Measurements from ENCODE around the gene TMEM151B.

The TMEM151B gene

DNA sequence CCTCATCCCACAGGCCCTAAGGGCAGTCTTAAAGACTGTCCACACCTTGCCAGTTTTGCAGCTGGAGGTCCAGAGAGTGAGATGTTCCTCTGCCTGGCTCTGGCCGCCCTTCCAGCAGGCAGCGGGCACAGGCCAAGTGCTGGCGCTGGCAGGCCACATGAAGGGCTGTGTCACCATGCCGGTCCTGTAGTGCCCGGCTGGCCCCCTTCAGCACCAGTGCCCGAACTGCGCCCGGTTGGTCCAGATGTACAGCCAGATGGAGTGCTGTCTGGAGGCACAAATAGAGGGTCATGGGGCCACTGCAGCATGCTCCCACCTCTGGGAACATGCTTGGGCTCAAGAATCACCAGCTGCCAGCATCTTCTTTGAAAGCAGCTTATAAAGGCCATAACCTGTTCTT lies 8.7 kb upstream of the TMEM151B start:
- TF ChIP-seq, protein P1, sequence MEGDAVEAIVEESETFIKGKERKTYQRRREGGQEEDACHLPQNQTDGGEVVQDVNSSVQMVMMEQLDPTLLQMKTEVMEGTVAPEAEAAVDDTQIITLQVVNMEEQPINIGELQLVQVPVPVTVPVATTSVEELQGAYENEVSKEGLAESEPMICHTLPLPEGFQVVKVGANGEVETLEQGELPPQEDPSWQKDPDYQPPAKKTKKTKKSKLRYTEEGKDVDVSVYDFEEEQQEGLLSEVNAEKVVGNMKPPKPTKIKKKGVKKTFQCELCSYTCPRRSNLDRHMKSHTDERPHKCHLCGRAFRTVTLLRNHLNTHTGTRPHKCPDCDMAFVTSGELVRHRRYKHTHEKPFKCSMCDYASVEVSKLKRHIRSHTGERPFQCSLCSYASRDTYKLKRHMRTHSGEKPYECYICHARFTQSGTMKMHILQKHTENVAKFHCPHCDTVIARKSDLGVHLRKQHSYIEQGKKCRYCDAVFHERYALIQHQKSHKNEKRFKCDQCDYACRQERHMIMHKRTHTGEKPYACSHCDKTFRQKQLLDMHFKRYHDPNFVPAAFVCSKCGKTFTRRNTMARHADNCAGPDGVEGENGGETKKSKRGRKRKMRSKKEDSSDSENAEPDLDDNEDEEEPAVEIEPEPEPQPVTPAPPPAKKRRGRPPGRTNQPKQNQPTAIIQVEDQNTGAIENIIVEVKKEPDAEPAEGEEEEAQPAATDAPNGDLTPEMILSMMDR (IDR thresholded peaks at IDR 0.05), result no peak

DNA sequence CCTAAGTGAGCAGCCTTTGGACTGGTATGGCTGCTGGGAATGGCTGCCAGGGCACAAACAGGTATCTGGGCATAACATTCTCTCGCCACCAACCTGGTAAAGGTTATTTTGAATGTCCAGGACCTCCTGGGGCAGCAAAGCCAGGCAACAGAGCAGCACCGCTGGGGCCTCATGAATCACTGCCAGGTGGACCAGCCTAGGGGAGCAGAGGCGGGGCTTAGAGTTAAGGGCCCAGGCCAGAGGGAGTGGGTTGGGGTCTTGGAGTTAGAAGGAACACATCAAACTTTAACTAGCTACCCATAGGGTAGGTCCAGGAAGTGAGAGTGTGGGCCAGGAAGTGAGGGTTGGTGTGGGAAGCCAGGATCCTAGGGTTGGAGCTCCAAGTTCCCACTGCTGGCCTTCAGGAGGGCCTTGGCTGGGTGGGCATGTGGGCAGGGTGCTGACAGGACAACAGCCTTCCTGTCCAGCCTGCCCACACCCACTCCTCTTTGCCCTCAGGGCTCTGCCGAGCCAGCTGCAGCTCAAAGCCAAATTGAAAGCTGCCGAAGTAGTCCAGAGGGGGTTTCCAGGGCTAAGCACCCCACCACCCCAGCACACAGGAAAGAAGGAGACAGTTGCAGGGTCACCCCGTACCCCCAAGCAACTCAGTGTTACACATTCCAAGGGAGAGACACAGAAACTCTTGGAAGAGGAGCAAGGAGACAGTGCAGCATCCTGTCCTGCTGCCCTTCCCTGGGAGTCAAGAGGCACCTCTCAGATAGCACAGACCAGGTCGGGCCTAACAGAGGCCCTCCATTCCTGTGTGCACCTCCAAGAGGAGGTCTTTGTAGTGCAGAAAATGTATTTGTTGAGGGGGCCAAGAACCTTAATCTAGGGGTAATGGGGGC lies 7.5 kb upstream of the TMEM151B start:
- TF ChIP-seq, protein P1 (IDR thresholded peaks at IDR 0.05), result no peak

DNA sequence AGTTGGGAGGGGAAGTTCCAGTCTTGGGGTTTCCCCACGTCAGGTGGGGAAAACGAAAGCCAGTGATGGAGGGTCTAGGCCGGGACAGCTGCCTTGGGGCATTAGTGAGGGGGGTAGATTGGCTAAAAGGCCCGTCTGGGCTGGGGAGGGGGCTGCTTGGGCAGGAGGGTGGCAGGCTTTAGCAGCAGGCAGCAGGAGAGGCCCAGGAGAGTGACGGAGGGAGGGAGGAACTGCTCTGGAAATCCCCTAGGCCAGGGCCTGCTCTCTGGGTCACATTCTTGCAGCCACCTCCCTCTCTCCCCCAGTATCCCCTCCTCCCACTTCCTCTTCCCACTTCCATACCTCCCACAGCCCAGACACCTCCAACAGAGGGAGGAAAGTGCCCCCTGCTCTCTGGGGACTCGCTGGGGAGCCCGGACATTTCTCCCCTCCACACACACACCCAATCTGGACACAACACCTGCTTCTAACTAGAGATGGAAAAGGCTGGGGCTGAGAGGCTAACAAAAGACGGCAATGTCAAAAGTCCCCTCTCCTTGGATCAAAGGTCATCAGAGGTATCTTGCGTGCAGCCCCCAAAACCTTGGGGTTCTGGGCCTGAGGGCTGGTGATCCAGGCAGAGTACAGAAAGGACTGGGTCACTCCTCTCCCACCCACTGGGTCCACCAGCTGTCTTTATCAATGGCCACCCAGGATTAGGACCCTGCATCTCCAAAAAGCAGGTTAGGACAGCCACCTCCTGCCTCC lies 6.7 kb upstream of the TMEM151B start:
- TF ChIP-seq, protein P1 (IDR thresholded peaks at IDR 0.05), result no peak

DNA sequence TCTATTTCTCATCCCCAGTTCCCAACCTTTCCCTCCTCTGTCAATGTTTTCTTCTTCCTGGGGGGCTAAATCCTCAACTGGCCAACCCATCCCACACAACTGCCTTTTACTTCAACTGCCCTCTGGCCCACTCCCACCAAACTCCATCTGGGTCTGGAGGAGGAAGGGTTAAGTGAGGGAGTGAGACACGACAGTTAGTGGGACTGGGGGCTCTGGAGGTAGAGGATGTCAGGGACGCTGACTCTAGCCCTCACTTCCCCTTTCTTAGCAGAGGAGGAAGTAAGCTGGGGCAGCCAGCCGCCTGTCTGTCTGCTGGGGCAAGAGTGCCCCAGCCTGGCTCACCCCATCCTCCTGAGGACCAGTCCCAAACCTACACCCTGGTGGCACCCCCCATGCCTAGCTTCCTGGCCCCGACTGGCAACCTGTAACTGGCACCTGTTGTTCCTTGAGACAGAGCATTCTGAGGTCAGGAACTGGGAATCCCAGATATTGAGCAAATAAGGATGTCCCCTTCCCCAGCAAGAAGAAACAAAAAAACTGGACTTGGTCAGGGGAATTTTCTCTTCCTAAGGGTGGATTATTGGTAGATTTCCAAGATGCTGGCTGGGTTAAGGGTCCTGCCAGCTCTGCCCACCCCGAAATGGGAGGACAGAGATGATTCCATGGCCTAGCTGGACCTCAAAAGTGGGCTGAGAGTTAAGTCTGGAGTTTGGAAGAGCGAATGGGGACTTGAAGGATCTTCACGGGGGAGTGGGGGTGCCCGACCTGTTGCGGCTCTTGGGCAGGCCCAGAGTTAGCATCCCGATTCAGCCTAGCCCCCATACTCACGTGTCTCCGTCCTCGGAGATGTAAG lies 5.9 kb upstream of the TMEM151B start:
- TF ChIP-seq, protein P1 (IDR thresholded peaks at IDR 0.05), result no peak

DNA sequence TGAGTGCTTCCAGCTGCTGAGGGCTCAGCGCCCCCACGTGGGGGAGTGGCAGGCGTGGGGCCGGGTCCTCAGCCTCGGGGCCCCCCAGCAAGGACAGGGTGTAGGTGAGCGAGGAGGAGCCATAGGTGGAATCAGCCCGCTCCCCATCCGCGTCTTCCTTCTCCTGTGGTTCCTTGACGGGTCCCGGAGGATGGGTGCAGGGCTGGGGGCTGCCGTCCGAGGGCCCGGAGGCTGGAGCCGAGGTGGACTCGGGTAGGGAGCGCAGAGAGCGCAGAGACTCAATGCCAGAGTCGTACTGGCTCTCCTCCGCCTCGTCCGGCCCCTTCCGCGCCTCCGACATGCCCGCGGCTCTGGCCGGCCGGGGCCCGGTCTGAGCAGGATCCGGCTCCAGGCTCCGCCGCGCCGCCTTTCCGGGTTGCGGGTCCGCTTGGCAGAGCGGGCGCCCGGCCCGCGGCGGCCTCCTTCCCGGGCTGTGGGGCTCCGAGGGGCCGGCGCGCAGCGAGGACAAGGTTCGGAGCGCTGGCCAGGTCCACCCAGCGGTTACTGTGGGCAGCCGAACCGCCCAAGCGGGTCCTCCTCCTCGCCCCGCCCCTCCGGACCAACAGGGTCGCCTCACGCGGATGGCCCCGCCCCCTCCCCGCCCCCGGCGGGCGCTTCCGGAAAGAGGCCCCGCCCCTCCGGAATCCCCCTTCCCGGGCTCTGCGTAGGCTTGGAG lies 5.1 kb upstream of the TMEM151B start, which contains the start of gene NFKBIE:
Gene NFKBIE, minus strand, starts transcription at position 545 of the 715 bp plus-strand sequence. Its CDS starts 205 bp downstream, at position 340.
- TF ChIP-seq, protein P1 (IDR thresholded peaks at IDR 0.05), result peak; percentile 28; the same call in 1 of the 2 replicates

DNA sequence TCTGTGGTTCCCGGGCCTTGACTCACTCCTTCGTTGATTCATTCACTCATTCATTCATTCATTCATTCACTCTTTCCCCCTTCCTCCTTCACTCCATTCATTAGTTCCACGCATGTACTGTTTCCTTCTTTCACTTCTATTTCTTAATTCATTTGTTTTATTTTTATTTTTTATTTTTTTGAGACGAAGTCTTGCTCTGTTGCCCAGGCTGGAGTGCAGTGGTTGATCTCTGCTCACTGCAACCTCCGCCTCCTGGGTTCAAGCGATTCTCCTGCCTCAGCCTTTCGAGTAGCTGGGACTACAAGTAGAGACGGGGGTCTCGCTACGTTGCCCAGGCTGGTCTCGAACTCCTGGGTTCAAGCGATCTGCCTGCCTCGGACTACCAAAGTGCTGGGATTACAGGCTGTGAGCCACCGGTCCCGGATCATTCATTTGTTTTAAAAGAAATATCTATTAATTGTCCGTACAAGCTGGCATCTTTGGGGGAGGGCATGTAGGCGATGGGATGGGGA lies 4.5 kb upstream of the TMEM151B start:
- TF ChIP-seq, protein P1 (IDR thresholded peaks at IDR 0.05), result no peak
